GM23338 (cell line): Measurements from ENCODE around the gene PTCD3. TPM values are rescaled to one million over a fixed set of nuclear protein-coding genes. Genes with fewer than 3 reads are reported as not detected.

Experiments used
- ATAC-seq: fragments of 200-7000 bp; cut with Tn5 transposase; 3 replicates; pipeline ENCODE4 v1.9.1; 2020
- DNase-seq: peaks from one replicate; pipeline ENCODE4 v3.0.0-alpha.2; 2015; ENCODE audit warnings: low spot score
- H2AFZ ChIP-seq: fragments of 200-600 bp; sonication (generic); 2 replicates; pipeline ENCODE4 v1.8.0; 2016; ENCODE audit warnings: antibody characterized with exemption, mild to moderate bottlenecking, moderate library complexity
- H3F3A ChIP-seq: fragments of 200-600 bp; sonication (generic); replicated peaks from 2 replicates; pipeline ENCODE4 v1.8.0; 2017; ENCODE audit warnings: antibody characterized with exemption, mixed run types, low read depth
- H3K27ac ChIP-seq: fragments of 200-600 bp; sonication (generic); 2 replicates; pipeline ENCODE4 v1.6.1; 2016; ENCODE audit warnings: low read depth
- H3K27me3 ChIP-seq: fragments of 200-600 bp; sonication (generic); 2 replicates; pipeline ENCODE4 v1.8.0; 2016; ENCODE audit warnings: mild to moderate bottlenecking, mixed run types, moderate library complexity; ENCODE audit not compliant: insufficient read depth
- H3K36me3 ChIP-seq: fragments of 200-600 bp; sonication (generic); 2 replicates; pipeline ENCODE4 v1.8.0; 2016; ENCODE audit warnings: mild to moderate bottlenecking; ENCODE audit not compliant: insufficient read depth
- H3K4me1 ChIP-seq: fragments of 200-600 bp; sonication (generic); 2 replicates; pipeline ENCODE4 v1.8.0; 2016; ENCODE audit warnings: mild to moderate bottlenecking, moderate library complexity; ENCODE audit not compliant: insufficient read depth
- H3K4me2 ChIP-seq: fragments of 200-600 bp; sonication (generic); 2 replicates; pipeline ENCODE4 v1.7.1; 2017; ENCODE audit warnings: mixed run types
- H3K4me3 ChIP-seq: fragments of 200-600 bp; sonication (generic); 2 replicates; pipeline ENCODE4 v1.6.1; 2016; ENCODE audit warnings: mixed run types
- H3K79me2 ChIP-seq: fragments of 200-600 bp; sonication (generic); replicated peaks from 2 replicates; pipeline ENCODE4 v1.8.0; 2017; ENCODE audit warnings: mild to moderate bottlenecking; ENCODE audit not compliant: insufficient read depth
- H3K9me2 ChIP-seq: fragments of 200-600 bp; sonication (generic); 2 replicates; pipeline ENCODE4 v1.8.0; 2017; ENCODE audit not compliant: insufficient read depth
- H4K20me1 ChIP-seq: fragments of 200-600 bp; sonication (generic); replicated peaks from 2 replicates; pipeline ENCODE4 v1.8.0; 2017; ENCODE audit warnings: mild to moderate bottlenecking; ENCODE audit not compliant: insufficient read depth
- H3K27ac Mint-ChIP-seq: 2 replicates; pipeline ENCODE4 v1.8.0; 2020; ENCODE audit warnings: inconsistent platforms, mild to moderate bottlenecking, moderate library complexity, mixed read lengths
- H3K27me3 Mint-ChIP-seq: 3 replicates; pipeline ENCODE4 v1.8.0; 2022; ENCODE audit warnings: low read depth, mild to moderate bottlenecking, moderate library complexity, mixed read lengths, inconsistent platforms; ENCODE audit not compliant: insufficient read depth, poor library complexity
- H3K36me3 Mint-ChIP-seq: 3 replicates; pipeline ENCODE4 v1.8.0; 2021; ENCODE audit warnings: low read depth, mild to moderate bottlenecking, inconsistent platforms, moderate library complexity, mixed read lengths
- H3K4me1 Mint-ChIP-seq: 3 replicates; pipeline ENCODE4 v1.8.0; 2020; ENCODE audit warnings: mild to moderate bottlenecking, inconsistent platforms, mixed read lengths
- H3K4me3 Mint-ChIP-seq: 3 replicates; pipeline ENCODE4 v1.8.0; 2021; ENCODE audit warnings: moderate library complexity, mild to moderate bottlenecking, inconsistent platforms, mixed read lengths
- H3K9me3 Mint-ChIP-seq: 3 replicates; pipeline ENCODE4 v1.8.0; 2020; ENCODE audit warnings: moderate library complexity, mild to moderate bottlenecking, inconsistent platforms, mixed read lengths
- CREB1 ChIP-seq: fragments of 250-450 bp; sonication (Bioruptor Pico); IDR thresholded peaks from 2 replicates; pipeline ENCODE4 v1.5.0; 2020; ENCODE audit warnings: low read depth, mild to moderate bottlenecking, moderate library complexity
- EZH2 ChIP-seq: fragments of 200-600 bp; sonication (generic); IDR thresholded peaks from one replicate; pipeline ENCODE4 v1.8.0; 2017; ENCODE audit warnings: antibody characterized with exemption, mild to moderate bottlenecking, low read depth; ENCODE audit not compliant: unreplicated experiment
- NANOG ChIP-seq: IDR thresholded peaks from 2 replicates; pipeline ENCODE4 v1.6.1; 2016; ENCODE audit warnings: antibody characterized with exemption, borderline replicate concordance
- POLR2AphosphoS5 ChIP-seq: IDR thresholded peaks from 2 replicates; pipeline ENCODE4 v1.6.1; 2016; ENCODE audit warnings: antibody characterized with exemption, low read depth
- ZNF114 ChIP-seq: fragments of 250-450 bp; sonication (Bioruptor Pico); IDR thresholded peaks from 2 replicates; pipeline ENCODE4 v1.5.0; 2020; ENCODE audit warnings: mild to moderate bottlenecking, moderate library complexity
- ZNF331 ChIP-seq: fragments of 250-450 bp; sonication (Bioruptor Pico); IDR thresholded peaks from 2 replicates; pipeline ENCODE4 v1.5.0; 2020; ENCODE audit warnings: low read depth, mild to moderate bottlenecking, moderate library complexity
- polyA plus RNA-seq: library from polyadenylated mRNA; unstranded; fragments of >200 nt; fragmentation: Nextera tagmentation; extraction: Ambion mirVana; gene quantifications from 2 replicates; pipeline ENCODE4 v1.2.1, GENCODE V29; 2016
- total RNA-seq: library from RNA; depleted of rRNA; stranded (reverse); fragments of >200 nt; shearing (Covaris generic); gene quantifications from 2 replicates; pipeline ENCODE4 v1.2.3, GENCODE V29; 2014
- TF ChIP-seq, protein P1 (sequence below): fragments of 250-450 bp; sonication (Bioruptor Pico); IDR thresholded peaks from 2 replicates; pipeline ENCODE4 v1.5.0; 2020; ENCODE audit warnings: mild to moderate bottlenecking, moderate library complexity

Gene PTCD3
- total and polyA plus RNA-seq, 2 experiments from 2014 or later: 140 to 223 TPM

DNA sequence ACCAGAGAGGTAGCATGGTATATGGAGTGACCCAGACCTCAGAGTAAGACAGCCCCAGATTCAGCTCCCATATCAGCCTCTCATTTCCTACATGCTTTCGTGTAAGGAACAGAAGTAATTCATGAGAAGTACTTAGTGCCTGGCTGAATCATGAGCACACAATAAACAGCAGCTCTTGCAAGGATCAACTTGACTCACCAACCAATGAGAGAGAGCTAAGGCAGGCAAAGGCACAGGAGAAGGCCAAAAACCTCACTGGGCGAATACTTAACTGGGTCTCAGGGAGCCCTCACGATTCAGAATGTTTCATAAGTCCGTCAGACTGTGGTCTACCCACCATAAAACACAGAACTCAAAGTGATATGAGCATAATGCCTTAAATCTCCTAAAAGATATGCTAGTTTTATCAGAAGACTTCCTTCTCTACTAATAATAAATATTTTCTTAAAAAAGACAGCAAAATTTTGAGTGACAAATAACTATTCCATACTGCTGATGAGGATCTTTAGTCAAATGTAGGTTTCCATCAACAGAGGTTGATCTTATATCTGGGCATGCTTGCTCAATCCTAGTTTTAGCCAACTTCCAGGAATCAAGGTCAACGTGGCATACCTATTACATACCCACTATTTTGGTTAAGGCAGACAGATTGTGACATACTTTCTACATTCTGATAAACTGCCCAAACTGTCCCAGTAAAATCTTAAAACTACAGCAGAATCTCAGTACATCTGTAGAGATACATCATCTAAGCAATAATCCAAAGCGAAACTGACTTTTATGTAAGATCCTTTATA is 54.3 kb downstream of the PTCD3 start (continued):
- TF ChIP-seq, protein P1, sequence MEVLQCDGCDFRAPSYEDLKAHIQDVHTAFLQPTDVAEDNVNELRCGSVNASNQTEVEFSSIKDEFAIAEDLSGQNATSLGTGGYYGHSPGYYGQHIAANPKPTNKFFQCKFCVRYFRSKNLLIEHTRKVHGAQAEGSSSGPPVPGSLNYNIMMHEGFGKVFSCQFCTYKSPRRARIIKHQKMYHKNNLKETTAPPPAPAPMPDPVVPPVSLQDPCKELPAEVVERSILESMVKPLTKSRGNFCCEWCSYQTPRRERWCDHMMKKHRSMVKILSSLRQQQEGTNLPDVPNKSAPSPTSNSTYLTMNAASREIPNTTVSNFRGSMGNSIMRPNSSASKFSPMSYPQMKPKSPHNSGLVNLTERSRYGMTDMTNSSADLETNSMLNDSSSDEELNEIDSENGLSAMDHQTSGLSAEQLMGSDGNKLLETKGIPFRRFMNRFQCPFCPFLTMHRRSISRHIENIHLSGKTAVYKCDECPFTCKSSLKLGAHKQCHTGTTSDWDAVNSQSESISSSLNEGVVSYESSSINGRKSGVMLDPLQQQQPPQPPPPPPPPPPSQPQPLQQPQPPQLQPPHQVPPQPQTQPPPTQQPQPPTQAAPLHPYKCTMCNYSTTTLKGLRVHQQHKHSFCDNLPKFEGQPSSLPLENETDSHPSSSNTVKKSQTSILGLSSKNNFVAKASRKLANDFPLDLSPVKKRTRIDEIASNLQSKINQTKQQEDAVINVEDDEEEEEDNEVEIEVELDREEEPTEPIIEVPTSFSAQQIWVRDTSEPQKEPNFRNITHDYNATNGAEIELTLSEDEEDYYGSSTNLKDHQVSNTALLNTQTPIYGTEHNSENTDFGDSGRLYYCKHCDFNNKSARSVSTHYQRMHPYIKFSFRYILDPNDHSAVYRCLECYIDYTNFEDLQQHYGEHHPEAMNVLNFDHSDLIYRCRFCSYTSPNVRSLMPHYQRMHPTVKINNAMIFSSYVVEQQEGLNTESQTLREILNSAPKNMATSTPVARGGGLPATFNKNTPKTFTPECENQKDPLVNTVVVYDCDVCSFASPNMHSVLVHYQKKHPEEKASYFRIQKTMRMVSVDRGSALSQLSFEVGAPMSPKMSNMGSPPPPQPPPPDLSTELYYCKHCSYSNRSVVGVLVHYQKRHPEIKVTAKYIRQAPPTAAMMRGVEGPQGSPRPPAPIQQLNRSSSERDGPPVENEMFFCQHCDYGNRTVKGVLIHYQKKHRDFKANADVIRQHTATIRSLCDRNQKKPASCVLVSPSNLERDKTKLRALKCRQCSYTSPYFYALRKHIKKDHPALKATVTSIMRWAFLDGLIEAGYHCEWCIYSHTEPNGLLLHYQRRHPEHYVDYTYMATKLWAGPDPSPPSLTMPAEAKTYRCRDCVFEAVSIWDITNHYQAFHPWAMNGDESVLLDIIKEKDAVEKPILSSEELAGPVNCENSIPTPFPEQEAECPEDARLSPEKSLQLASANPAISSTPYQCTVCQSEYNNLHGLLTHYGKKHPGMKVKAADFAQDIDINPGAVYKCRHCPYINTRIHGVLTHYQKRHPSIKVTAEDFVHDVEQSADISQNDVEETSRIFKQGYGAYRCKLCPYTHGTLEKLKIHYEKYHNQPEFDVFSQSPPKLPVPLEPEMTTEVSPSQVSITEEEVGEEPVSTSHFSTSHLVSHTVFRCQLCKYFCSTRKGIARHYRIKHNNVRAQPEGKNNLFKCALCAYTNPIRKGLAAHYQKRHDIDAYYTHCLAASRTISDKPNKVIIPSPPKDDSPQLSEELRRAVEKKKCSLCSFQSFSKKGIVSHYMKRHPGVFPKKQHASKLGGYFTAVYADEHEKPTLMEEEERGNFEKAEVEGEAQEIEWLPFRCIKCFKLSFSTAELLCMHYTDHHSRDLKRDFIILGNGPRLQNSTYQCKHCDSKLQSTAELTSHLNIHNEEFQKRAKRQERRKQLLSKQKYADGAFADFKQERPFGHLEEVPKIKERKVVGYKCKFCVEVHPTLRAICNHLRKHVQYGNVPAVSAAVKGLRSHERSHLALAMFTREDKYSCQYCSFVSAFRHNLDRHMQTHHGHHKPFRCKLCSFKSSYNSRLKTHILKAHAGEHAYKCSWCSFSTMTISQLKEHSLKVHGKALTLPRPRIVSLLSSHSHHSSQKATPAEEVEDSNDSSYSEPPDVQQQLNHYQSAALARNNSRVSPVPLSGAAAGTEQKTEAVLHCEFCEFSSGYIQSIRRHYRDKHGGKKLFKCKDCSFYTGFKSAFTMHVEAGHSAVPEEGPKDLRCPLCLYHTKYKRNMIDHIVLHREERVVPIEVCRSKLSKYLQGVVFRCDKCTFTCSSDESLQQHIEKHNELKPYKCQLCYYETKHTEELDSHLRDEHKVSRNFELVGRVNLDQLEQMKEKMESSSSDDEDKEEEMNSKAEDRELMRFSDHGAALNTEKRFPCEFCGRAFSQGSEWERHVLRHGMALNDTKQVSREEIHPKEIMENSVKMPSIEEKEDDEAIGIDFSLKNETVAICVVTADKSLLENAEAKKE: no peak
- TF ChIP-seq ZNF114 (no peak), CREB1 (no peak)

DNA sequence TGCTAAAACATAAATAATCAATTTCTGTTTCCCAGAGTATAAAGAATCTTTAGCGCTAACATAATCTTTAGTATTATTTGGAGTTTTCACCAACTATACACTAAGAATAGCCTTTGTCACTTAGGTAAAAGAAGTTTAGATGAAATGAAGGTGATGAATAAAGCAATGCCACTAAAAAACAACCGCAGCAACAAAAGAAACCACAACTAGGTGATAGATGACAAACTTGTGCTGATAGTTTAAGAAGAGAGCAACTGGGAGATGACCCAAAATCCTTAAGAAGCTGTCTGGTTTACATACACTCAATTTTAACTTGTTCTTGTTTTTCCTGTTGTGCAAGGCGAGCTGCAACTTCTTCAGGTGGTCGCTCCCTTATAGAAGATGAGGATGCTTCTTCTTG is 64.4 kb downstream of the PTCD3 start:
- H4K20me1 ChIP-seq: peaks cover 8% of the 10 kb centered on the region
- Mint-ChIP-seq H3K4me1 (no peaks in the 10 kb centered on the region), H3K36me3 (peaks cover 56% of the 10 kb centered on the region), H3K27ac (no peak overlapping the region), H3K4me3 (no peak overlapping the region), H3K9me3 (no peaks in the 10 kb centered on the region), H3K27me3 (no peaks in the 10 kb centered on the region)
- ATAC-seq (no peak), DNase-seq (no peak)
- H3K9me2 ChIP-seq: no peaks in the 10 kb centered on the region
- 0 out of 2 replicates have a peak, but pooled peaks cover 4% of the 10 kb centered on the region for H3K79me2 ChIP-seq
- no peaks in the 10 kb centered on the region for H3F3A ChIP-seq
- H3K27me3 ChIP-seq: no peaks in the 10 kb centered on the region
- no peak overlapping the region for H3K4me3 ChIP-seq
- peaks cover 41% of the 10 kb centered on the region for H3K36me3 ChIP-seq
- H3K4me2 ChIP-seq: no peak overlapping the region
- no peak overlapping the region for H2AFZ ChIP-seq
- H3K27ac ChIP-seq: no peak overlapping the region
- no peaks in the 10 kb centered on the region for H3K4me1 ChIP-seq
- no peak for TF ChIP-seq NANOG
- no peak for TF ChIP-seq CREB1
- TF ChIP-seq EZH2: no peak
- TF ChIP-seq, protein P1: no peak
- TF ChIP-seq ZNF331 (CRISPR knock-in tag): no peak
- TF ChIP-seq POLR2AphosphoS5: no peak
- no peak for TF ChIP-seq ZNF114
